ENCODE data around the gene CLDN20. TPM values are rescaled to one million over a fixed set of nuclear protein-coding genes. Genes with fewer than 3 reads are reported as not detected.
"Not testable (repeated sequence)": the region's sequence is repeated elsewhere in the genome, so short reads cannot be mapped to it uniquely, and the experiment has no call there.

The CLDN20 gene
- total RNA-seq, 1 donor from 2014 or later = not detected

DNA sequence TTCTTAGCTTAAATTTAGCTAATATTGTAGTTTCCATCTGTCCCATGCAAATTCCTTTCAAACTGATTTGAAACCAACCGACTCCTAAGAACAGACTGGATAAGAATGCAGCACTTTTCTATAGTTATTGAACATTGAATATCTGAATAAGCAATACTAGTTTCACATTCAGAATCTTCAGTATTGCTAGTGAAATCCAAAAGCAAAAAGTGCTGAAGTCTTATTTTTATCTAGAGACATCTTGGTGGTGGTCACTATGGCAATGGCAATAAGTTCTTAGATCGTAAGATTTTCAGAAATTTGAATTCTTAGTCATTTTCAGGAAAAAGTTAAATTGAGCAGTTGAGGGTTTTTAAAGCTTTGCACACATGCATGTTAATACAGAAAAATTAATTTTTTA, 47.8 kb downstream of the CLDN20 start:
- TF ChIP-seq POLR2AphosphoS5 (IDR thresholded peaks at IDR 0.05; ENCODE audit: insufficient read depth in 1 of 2, low read depth in 1 of 2) (no peak), POLR2A (IDR thresholded peaks at IDR 0.05) (no peak), CTCF (IDR thresholded peaks at IDR 0.05) (no peak)
- intact Hi-C loops (cut with DNase I) = no loop called here

GRCh38 chr6:155312950-155313349, 49.1 kb downstream of the CLDN20 start:
- H3K4me1 ChIP-seq; H3K27me3 ChIP-seq; H3K27ac ChIP-seq; H3K4me3 ChIP-seq; H3K9me3 ChIP-seq; DNase-seq (ENCODE audit: extremely low spot score in 2 of 2); H3K36me3 ChIP-seq; intact Hi-C loops (cut with DNase I): not testable (repeated sequence)

More for the DNA sequence above, 47.8 kb downstream of the CLDN20 start:
- Histone ChIP-seq H3K27me3 (no peaks in the 10 kb centered on the region), H3K4me3 (no peak overlapping the region), H3K36me3 (peaks cover 0 to 15% of the 10 kb centered on the region in 2 donors), H3K4me1 (peaks cover 5% of the 10 kb centered on the region), H3K9me3 (no peaks in the 10 kb centered on the region), H3K27ac (no peak overlapping the region)
- DNase-seq (ENCODE audit: extremely low spot score in 2 of 2) = no peak

DNA sequence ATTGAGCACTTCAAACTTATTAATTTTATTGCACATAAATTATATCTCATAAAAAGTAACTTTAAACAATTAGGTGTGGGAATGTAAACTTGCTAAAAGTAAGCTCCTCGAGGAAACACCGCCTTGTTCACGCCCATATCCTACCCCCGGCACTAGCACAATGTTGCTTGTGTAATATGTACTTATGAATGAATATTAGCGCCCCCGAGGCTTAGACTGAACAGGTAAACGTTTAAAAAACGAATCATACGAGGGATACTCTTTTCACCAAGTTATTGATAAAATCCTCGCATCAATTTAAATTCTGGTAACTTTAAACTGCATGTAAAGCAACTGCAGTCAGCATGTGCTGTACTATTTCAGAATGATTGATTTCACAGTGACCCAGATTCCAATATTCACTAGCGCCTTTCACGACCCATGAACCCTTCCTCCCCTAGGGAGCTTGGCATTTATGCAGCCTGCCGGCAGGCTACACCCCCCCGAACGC, 49.8 kb downstream of the CLDN20 start:
- TF ChIP-seq POLR2AphosphoS5 (IDR thresholded peaks at IDR 0.05; ENCODE audit: insufficient read depth in 1 of 2, low read depth in 1 of 2) (no peak), CTCF (IDR thresholded peaks at IDR 0.05) (no peak), POLR2A (IDR thresholded peaks at IDR 0.05) (no peak)
- no peaks in the 10 kb centered on the region for H3K27me3 ChIP-seq
- DNase-seq (ENCODE audit: extremely low spot score in 2 of 2) = no peak
- H3K4me3 ChIP-seq = peak overlapping the region; percentile 81 to 84
- no peaks in the 10 kb centered on the region for H3K9me3 ChIP-seq
- intact Hi-C loops (cut with DNase I) = no loop called here
- peak overlapping the region; percentile 77 for H3K27ac ChIP-seq
- peaks cover 5% of the 10 kb centered on the region for H3K4me1 ChIP-seq
- peaks cover 0 to 2% of the 10 kb centered on the region in 2 donors for H3K36me3 ChIP-seq

- Histone ChIP-seq H3K36me3 (no peaks in the 10 kb centered on the region), H3K4me1 (peaks cover 5% of the 10 kb centered on the region), H3K9me3 (no peaks in the 10 kb centered on the region), H3K27me3 (no peaks in the 10 kb centered on the region), H3K27ac (peak within 1 kb of the TSS; percentile 77), H3K4me3 (peak within 1 kb of the TSS; percentile 81 to 84)
- peak; percentile 99 for DNase-seq (ENCODE audit: extremely low spot score in 2 of 2)
- peak in 1 of 2 donors; percentile 68 for TF ChIP-seq POLR2A (IDR thresholded peaks at IDR 0.05)
- TF ChIP-seq POLR2AphosphoS5 (IDR thresholded peaks at IDR 0.05; ENCODE audit: insufficient read depth in 1 of 2, low read depth in 1 of 2) = peak; percentile 95 to 97
- no peak for TF ChIP-seq CTCF (IDR thresholded peaks at IDR 0.05)
- intact Hi-C loops (cut with DNase I) = no loop called here
Observed at GRCh38 chr6:155314092-155314772, 50.4 kb downstream of the CLDN20 start, which contains the start of gene TFB1M. TFB1M (minus strand) TSS chr6:155314484; CDS start chr6:155314428, 56 bp downstream.

DNA sequence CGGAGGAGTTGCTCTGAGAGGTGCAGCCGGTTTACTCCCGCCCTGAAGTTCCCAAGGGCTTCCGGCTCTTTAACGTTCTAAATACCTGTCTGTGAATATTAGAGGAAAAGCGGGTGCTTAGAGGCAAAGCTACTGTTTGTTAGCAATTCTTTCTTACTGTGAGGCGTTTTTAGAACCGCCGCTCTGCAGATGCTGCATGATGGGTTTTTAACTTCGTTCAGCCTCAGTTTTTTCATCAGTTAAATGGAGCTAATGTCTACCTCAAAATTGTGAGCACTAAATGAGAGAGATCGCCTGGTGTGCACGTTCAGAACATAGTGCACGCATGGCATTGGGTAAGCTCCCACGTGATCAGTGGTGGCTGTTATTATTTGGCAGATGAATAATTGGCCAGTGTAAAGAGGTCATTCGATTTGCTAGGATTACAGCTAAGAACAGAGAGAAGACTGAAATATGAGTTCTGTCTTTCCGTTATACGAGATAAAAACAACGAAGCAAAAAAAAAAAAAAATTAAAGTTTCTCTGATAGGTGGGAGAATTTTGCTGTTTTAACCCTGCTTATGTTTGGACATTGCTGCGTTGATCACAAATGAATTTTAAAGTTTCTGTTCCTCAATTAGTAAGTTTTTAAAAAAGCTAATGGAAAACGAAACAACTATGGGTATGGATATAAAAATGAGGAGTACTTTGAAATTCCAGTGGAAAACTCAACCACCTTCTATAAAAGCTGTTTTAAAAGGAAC, 51.1 kb downstream of the CLDN20 start:
- Histone ChIP-seq H3K9me3 (no peaks in the 10 kb centered on the region), H3K4me3 (peak overlapping the region; percentile 81 to 84), H3K36me3 (no peaks in the 10 kb centered on the region), H3K27me3 (no peaks in the 10 kb centered on the region), H3K4me1 (peaks cover 5% of the 10 kb centered on the region), H3K27ac (peak overlapping the region; percentile 77)
- DNase-seq (ENCODE audit: extremely low spot score in 2 of 2) = no peak
- intact Hi-C loops (cut with DNase I) = no loop called here
- peak in 1 of 2 donors; percentile 62 for TF ChIP-seq POLR2AphosphoS5 (IDR thresholded peaks at IDR 0.05; ENCODE audit: insufficient read depth in 1 of 2, low read depth in 1 of 2)
- TF ChIP-seq POLR2A (IDR thresholded peaks at IDR 0.05) = no peak
